Measurements from ENCODE around the gene NPHP4.

GRCh38 chr1:5883129-5884048 is 108.8 kb downstream of the NPHP4 start:
- TF ChIP-seq RCOR1 (IDR thresholded peaks at IDR 0.05; ENCODE audit: low read depth, low read length) (no peak), CTCF (IDR thresholded peaks at IDR 0.05) (no peak), CHD4 (IDR thresholded peaks at IDR 0.05; ENCODE audit: borderline replicate concordance) (no peak), HDAC2 (IDR thresholded peaks at IDR 0.05) (no peak), HOXB13 (CRISPR knock-in tag; IDR thresholded peaks at IDR 0.05; ENCODE audit: low read depth) (no peak), MAX (IDR thresholded peaks at IDR 0.05) (no peak), RFX5 (IDR thresholded peaks at IDR 0.05) (no peak), BCL3 (IDR thresholded peaks at IDR 0.05) (no peak), POLR2A (IDR thresholded peaks at IDR 0.05; ENCODE audit: low read length) (no peak), RAD21 (conservative IDR thresholded peaks at IDR 0.05 in 1 of 2, IDR thresholded peaks at IDR 0.05 in 1 of 2) (no peak), EP300 (IDR thresholded peaks at IDR 0.05) (no peak), TP53 (CRISPR knock-in tag; IDR thresholded peaks at IDR 0.05) (no peak)
